A673 (cell line): ENCODE results near the gene ZNF519. TPM values are rescaled to one million over a fixed set of nuclear protein-coding genes. Genes with fewer than 3 reads are reported as not detected.
A peak's percentile ranks its signal among the peaks of the same experiment; 100 is the strongest.

Experiments used
- BruUV-seq: library from RNA; stranded (reverse); fragments of 400-500 nt; replicated peaks from 2 replicates; lab custom pipeline; 2021; lab: Mats Ljungman, UMichigan
- CTCF ChIA-PET: fragments of 300-600 bp; sonication (Branson Sonifier 250); formaldehyde crosslinking; loops from one replicate; lab custom pipeline; 2022; ENCODE audit warnings: antibody characterized with exemption; lab: Charles Lee
- POLR2A ChIA-PET: fragments of 300-600 bp; sonication (Branson Sonifier 250); formaldehyde crosslinking; loops from one replicate; lab custom pipeline; 2022; ENCODE audit warnings: antibody characterized with exemption; ENCODE audit not compliant: low non-redundant PET; lab: Charles Lee
- DNase-seq: peaks from one replicate; pipeline ENCODE4 v3.0.0-alpha.2; 2015; ENCODE audit warnings: low spot score
- H3K27ac ChIP-seq: fragments of 200-600 bp; sonication (generic); 2 replicates; pipeline ENCODE4 v1.5.1; 2016; ENCODE audit warnings: mixed run types, low read depth, mild to moderate bottlenecking, mixed read lengths, antibody characterized with exemption, low read length; ENCODE audit not compliant: poor library complexity, severe bottlenecking
- H3K27me3 ChIP-seq: fragments of 200-600 bp; sonication (generic); replicated peaks from 2 replicates; pipeline ENCODE4 v1.6.1; 2017; ENCODE audit warnings: mixed run types, low read depth, mild to moderate bottlenecking, mixed read lengths, antibody characterized with exemption, low read length; ENCODE audit not compliant: insufficient read depth, poor library complexity
- H3K36me3 ChIP-seq: fragments of 200-600 bp; sonication (generic); 2 replicates; pipeline ENCODE4 v1.6.1; 2016; ENCODE audit warnings: mixed run types, mild to moderate bottlenecking, mixed read lengths, antibody characterized with exemption, low read length; ENCODE audit not compliant: insufficient read depth, poor library complexity, severe bottlenecking
- H3K4me1 ChIP-seq: fragments of 200-600 bp; sonication (generic); 2 replicates; pipeline ENCODE4 v1.6.1; 2017; ENCODE audit warnings: mixed run types, mild to moderate bottlenecking, mixed read lengths, antibody characterized with exemption, low read length; ENCODE audit not compliant: insufficient read depth, poor library complexity, severe bottlenecking
- H3K4me3 ChIP-seq: fragments of 200-600 bp; sonication (generic); 2 replicates; pipeline ENCODE4 v1.5.1; 2016; ENCODE audit warnings: low read depth, mixed run types, mild to moderate bottlenecking, mixed read lengths, low read length; ENCODE audit not compliant: poor library complexity, severe bottlenecking
- H3K9me3 ChIP-seq: fragments of 200-600 bp; sonication (generic); 2 replicates; pipeline ENCODE4 v1.6.1; 2016; ENCODE audit warnings: mixed run types, low read depth, mild to moderate bottlenecking, mixed read lengths, antibody characterized with exemption, low read length; ENCODE audit not compliant: poor library complexity, severe bottlenecking
- EZH2 ChIP-seq: fragments of 200-600 bp; sonication (generic); IDR thresholded peaks from 2 replicates; pipeline ENCODE4 v1.6.1; 2017; ENCODE audit warnings: borderline replicate concordance, low read depth, mild to moderate bottlenecking, mixed read lengths, antibody characterized with exemption, low read length; ENCODE audit not compliant: poor library complexity, severe bottlenecking
- intact Hi-C: fragments of 100-400 bp; cut with micrococcal nuclease; formaldehyde crosslinking; loops from one replicate; pipeline ENCODE4 v1.10.0; 2022; ENCODE audit not compliant: unreplicated experiment
- total RNA-seq: library from RNA; stranded (reverse); gene quantifications from 2 replicates; pipeline ENCODE4 v1.2.3, GENCODE V29; 2021
- TF ChIP-seq, protein P1 (sequence below): fragments of 300-800, 200-600 bp; sonication (generic); conservative IDR thresholded peaks from 2 replicates; pipeline ENCODE4 v1.5.1; 2017; ENCODE audit warnings: low read depth, mild to moderate bottlenecking, antibody characterized with exemption, low read length, moderate library complexity, mixed read lengths

The ZNF519 gene
- total RNA-seq, 1 experiment from 2014 or later: 27.5 TPM

DNA sequence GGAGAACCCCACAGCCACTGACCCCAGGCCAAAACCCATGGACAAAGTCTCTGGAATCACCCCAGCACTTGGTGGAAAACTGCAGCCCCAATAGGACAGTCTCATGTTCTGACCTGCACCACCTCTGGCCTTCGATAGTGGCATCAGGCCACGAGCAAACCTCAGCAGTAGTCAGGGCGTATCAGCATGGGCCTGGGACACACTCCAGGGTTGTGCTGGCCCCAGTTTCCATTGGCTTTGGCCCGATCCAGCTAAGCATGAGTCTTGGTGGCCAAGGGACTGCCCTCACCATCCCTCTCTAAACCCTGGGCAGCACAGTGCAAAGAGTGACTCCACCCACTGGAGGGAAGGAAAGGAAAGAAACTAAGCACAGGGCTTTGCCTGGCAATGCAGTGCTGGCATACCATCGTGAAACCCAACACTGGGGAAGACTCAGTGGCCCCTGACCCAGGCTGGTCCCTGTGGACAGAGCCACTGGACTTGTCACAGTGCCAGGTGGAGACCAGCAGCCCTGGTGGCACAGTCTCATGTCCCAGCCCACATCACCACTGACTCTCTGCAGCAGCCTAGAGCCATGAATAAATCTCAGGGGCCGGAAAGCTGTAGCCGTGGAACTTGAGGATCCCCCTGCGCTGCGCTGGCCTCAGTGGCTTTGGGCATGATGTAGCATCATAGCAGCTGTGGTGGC, 46.3 kb downstream of the ZNF519 start:
- Histone ChIP-seq H3K4me3 (no peak overlapping the region), H3K27ac (no peak overlapping the region), H3K4me1 (peaks cover 4% of the 10 kb centered on the region), H3K36me3 (no peaks in the 10 kb centered on the region), H3K27me3 (no peaks in the 10 kb centered on the region), H3K9me3 (no peaks in the 10 kb centered on the region)
- intact Hi-C loops: loop anchor here (1.0 kb wide), 2 partner anchors 262 to 273 kb away; partner anchors contain the start of gene MC5R
- CTCF ChIA-PET: interaction anchor here (0.8 kb wide), 1 partner anchor 273 kb away, joined by 4 read pairs; no protein-coding TSS in a partner anchor
- TF ChIP-seq, protein P1, sequence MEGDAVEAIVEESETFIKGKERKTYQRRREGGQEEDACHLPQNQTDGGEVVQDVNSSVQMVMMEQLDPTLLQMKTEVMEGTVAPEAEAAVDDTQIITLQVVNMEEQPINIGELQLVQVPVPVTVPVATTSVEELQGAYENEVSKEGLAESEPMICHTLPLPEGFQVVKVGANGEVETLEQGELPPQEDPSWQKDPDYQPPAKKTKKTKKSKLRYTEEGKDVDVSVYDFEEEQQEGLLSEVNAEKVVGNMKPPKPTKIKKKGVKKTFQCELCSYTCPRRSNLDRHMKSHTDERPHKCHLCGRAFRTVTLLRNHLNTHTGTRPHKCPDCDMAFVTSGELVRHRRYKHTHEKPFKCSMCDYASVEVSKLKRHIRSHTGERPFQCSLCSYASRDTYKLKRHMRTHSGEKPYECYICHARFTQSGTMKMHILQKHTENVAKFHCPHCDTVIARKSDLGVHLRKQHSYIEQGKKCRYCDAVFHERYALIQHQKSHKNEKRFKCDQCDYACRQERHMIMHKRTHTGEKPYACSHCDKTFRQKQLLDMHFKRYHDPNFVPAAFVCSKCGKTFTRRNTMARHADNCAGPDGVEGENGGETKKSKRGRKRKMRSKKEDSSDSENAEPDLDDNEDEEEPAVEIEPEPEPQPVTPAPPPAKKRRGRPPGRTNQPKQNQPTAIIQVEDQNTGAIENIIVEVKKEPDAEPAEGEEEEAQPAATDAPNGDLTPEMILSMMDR: no peak
- TF ChIP-seq EZH2: no peak
- BruUV-seq: no TSS peak
- POLR2A ChIA-PET: no interaction called here
- no peak for DNase-seq

DNA sequence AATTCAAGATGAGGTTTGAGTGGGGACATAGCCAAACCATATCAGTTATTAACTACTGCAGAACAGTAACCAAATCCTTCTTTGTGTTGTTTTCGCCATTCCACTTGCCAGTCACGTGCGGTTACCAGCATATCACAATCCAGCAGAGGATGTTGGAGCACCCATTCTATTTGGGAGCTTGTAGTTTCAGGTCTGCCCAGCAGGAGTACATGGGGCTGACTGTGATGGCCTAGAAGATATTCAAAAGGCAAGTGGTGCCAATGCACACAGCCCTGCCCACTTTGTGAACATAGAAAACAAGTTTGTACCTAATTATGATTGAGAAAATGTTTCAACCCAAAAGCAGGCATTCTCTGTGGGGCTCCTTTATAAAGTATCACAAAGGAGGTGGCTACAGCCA, 57.0 kb downstream of the ZNF519 start:
- DNase-seq: no peak
- Histone ChIP-seq H3K4me1 (no peaks in the 10 kb centered on the region), H3K36me3 (no peaks in the 10 kb centered on the region), H3K27me3 (no peaks in the 10 kb centered on the region), H3K9me3 (no peaks in the 10 kb centered on the region), H3K27ac (no peak overlapping the region), H3K4me3 (no peak overlapping the region)
- intact Hi-C loops: no loop called here
- POLR2A ChIA-PET: no interaction called here
- TF ChIP-seq, protein P1: peak; percentile 19; the same call in 1 of the 2 replicates
- TF ChIP-seq EZH2: no peak
- CTCF ChIA-PET: interaction anchor here (0.6 kb wide), 1 partner anchor 263 kb away, joined by 4 read pairs; no protein-coding TSS in a partner anchor
- no TSS peak for BruUV-seq

DNA sequence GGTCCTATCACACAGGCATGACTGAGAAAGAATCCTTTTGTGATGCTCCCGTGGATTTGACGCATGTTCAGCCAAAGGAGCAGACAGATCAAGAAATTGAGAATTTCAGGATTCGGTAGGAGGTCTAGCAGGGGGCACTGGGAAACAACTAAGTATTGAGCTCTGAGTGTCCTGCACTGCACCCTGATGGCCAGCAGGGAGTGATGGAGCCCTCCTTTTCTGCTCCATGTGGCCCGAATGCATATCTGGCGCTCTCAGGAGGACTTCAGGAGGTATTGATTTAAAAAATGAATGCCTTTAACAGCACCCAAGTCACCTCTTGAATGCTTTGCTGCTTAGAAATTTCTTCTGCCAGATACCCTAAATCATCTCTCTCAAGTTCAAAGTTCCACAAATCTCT, 58.0 kb downstream of the ZNF519 start:
- DNase-seq: peak; percentile 43
- ChIA-PET POLR2A (no interaction called here), CTCF (no interaction called here)
- H3K9me3 ChIP-seq: no peaks in the 10 kb centered on the region
- no peak for TF ChIP-seq EZH2
- TF ChIP-seq, protein P1: peak; percentile 31
- H3K27ac ChIP-seq: no peak overlapping the region
- no peaks in the 10 kb centered on the region for H3K36me3 ChIP-seq
- no TSS peak for BruUV-seq
- H3K27me3 ChIP-seq: no peaks in the 10 kb centered on the region
- intact Hi-C loops: no loop called here
- no peaks in the 10 kb centered on the region for H3K4me1 ChIP-seq
- no peak overlapping the region for H3K4me3 ChIP-seq
